Hepatocyte (in vitro differentiated cells): ENCODE measurements around the gene PRKAG2. TPM values are rescaled to one million over a fixed set of nuclear protein-coding genes. Genes with fewer than 3 reads are reported as not detected.
A peak's percentile ranks its signal among the peaks of the same experiment; 100 is the strongest.

Experiments used
- DNase-seq: peaks from one replicate; pipeline ENCODE4 v3.0.0-alpha.2; 2016; ENCODE audit warnings: low spot score
- H2AFZ ChIP-seq: fragments of 200-600 bp; sonication (generic); 2 replicates; pipeline ENCODE4 v1.6.0; 2016; ENCODE audit warnings: antibody characterized with exemption, mild to moderate bottlenecking
- H3K27ac ChIP-seq: fragments of 200-600 bp; sonication (generic); 2 replicates; pipeline ENCODE4 v1.5.1; 2016; ENCODE audit warnings: mild to moderate bottlenecking
- H3K27me3 ChIP-seq: fragments of 200-600 bp; sonication (generic); 2 replicates; pipeline ENCODE4 v1.6.1; 2016
- H3K36me3 ChIP-seq: fragments of 200-600 bp; sonication (generic); replicated peaks from 2 replicates; pipeline ENCODE4 v1.5.1; 2016; ENCODE audit warnings: low read depth; ENCODE audit not compliant: insufficient read depth
- H3K4me1 ChIP-seq: fragments of 200-600 bp; sonication (generic); 2 replicates; pipeline ENCODE4 v1.5.1; 2016; ENCODE audit warnings: mild to moderate bottlenecking, moderate library complexity; ENCODE audit not compliant: insufficient read depth
- H3K4me2 ChIP-seq: fragments of 200-600 bp; sonication (generic); 2 replicates; pipeline ENCODE4 v1.6.0; 2016
- H3K4me3 ChIP-seq: fragments of 200-600 bp; sonication (generic); 2 replicates; pipeline ENCODE4 v1.5.1; 2016; ENCODE audit warnings: mild to moderate bottlenecking
- H3K79me2 ChIP-seq: fragments of 200-600 bp; sonication (generic); 2 replicates; pipeline ENCODE4 v1.6.0; 2017; ENCODE audit warnings: mild to moderate bottlenecking
- H3K9me2 ChIP-seq: fragments of 200-600 bp; sonication (generic); replicated peaks from 2 replicates; pipeline ENCODE4 v1.6.0; 2017; ENCODE audit warnings: mild to moderate bottlenecking; ENCODE audit not compliant: insufficient read depth
- H3K9me3 ChIP-seq: fragments of 200-600 bp; sonication (generic); 2 replicates; pipeline ENCODE4 v1.5.1; 2016; ENCODE audit warnings: low read depth, mild to moderate bottlenecking
- H4K20me1 ChIP-seq: fragments of 200-600 bp; sonication (generic); 2 replicates; pipeline ENCODE4 v1.6.0; 2016; ENCODE audit warnings: mild to moderate bottlenecking; ENCODE audit not compliant: insufficient read depth, poor library complexity, severe bottlenecking
- CTCF ChIP-seq: fragments of 200-600 bp; sonication (generic); IDR thresholded peaks from 2 replicates; pipeline ENCODE4 v1.5.1; 2016; ENCODE audit warnings: antibody characterized with exemption, mild to moderate bottlenecking; ENCODE audit not compliant: poor library complexity
- EZH2 ChIP-seq: fragments of 200-600 bp; sonication (generic); IDR thresholded peaks from 2 replicates; pipeline ENCODE4 v1.6.1; 2016; ENCODE audit warnings: antibody characterized with exemption, mild to moderate bottlenecking, borderline replicate concordance
- EZH2phosphoT487 ChIP-seq: fragments of 200-600 bp; sonication (generic); IDR thresholded peaks from one replicate; pipeline ENCODE4 v1.6.1; 2018; ENCODE audit warnings: antibody characterized with exemption, mild to moderate bottlenecking, low read depth, moderate library complexity; ENCODE audit not compliant: unreplicated experiment, severe bottlenecking
- WGBS: methylation state at CpG from one replicate; pipeline ENCODE4 v1.1.6; 2016; ENCODE audit warnings: low lambda C conversion rate; ENCODE audit errors: missing lambda C conversion rate; 5-methylcytosine and 5-hydroxymethylcytosine counted together
- polyA plus RNA-seq: library from polyadenylated mRNA; unstranded; fragments of >200 nt; fragmentation: Nextera tagmentation; extraction: Ambion mirVana; gene quantifications from 2 replicates; pipeline ENCODE4 v1.2.1, GENCODE V29; 2016
- total RNA-seq: library from RNA; depleted of rRNA; stranded (reverse); fragments of >200 nt; gene quantifications from 2 replicates; pipeline ENCODE4 v1.2.3, GENCODE V29; 2014

PRKAG2 gene
- total and polyA plus RNA-seq, 2 experiments from 2014 or later = 17.8 to 23.4 TPM

- TF ChIP-seq CTCF (peak; percentile 50), EZH2phosphoT487 (no peak)
- H3K4me1 ChIP-seq = peaks cover 6% of the 10 kb centered on the region
- H2AFZ ChIP-seq = no peak overlapping the region
- H3K36me3 ChIP-seq = no peaks in the 10 kb centered on the region
- no peaks in the 10 kb centered on the region for H3K27me3 ChIP-seq
- H4K20me1 ChIP-seq = no peaks in the 10 kb centered on the region
- no peaks in the 10 kb centered on the region for H3K9me2 ChIP-seq
- H3K79me2 ChIP-seq = no peaks in the 10 kb centered on the region
- no peak overlapping the region for H3K4me2 ChIP-seq
- no peak for DNase-seq
- H3K4me3 ChIP-seq = no peak overlapping the region
- H3K9me3 ChIP-seq = no peaks in the 10 kb centered on the region
- no peak overlapping the region for H3K27ac ChIP-seq
These were observed 306.5 kb downstream of the PRKAG2 start for GRCh38 chr7:151570366-151570915.

GRCh38 chr7:151568956-151569940 is 307.7 kb downstream of the PRKAG2 start:
- H3K4me2 ChIP-seq = no peak overlapping the region
- H4K20me1 ChIP-seq = no peaks in the 10 kb centered on the region
- peaks cover 6% of the 10 kb centered on the region for H3K4me1 ChIP-seq
- H3K9me2 ChIP-seq = no peaks in the 10 kb centered on the region
- H2AFZ ChIP-seq = no peak overlapping the region
- no peaks in the 10 kb centered on the region for H3K36me3 ChIP-seq
- H3K79me2 ChIP-seq = no peaks in the 10 kb centered on the region
- no peaks in the 10 kb centered on the region for H3K9me3 ChIP-seq
- no peak overlapping the region for H3K4me3 ChIP-seq
- DNase-seq = no peak
- no peak overlapping the region for H3K27ac ChIP-seq
- no peaks in the 10 kb centered on the region for H3K27me3 ChIP-seq
- 92% methylated on average over 20 of the region's 20 CpGs for WGBS
- TF ChIP-seq EZH2phosphoT487 (no peak), CTCF (no peak), EZH2 (no peak)

- H3K4me3 ChIP-seq = no peak overlapping the region
- H2AFZ ChIP-seq = no peak overlapping the region
- peak; percentile 26 for DNase-seq
- H3K4me1 ChIP-seq = peaks cover 6% of the 10 kb centered on the region
- H3K27me3 ChIP-seq = no peaks in the 10 kb centered on the region
- no peaks in the 10 kb centered on the region for H3K36me3 ChIP-seq
- H3K27ac ChIP-seq = no peak overlapping the region
- peak overlapping the region; percentile 27 for H3K4me2 ChIP-seq
- no peaks in the 10 kb centered on the region for H3K9me3 ChIP-seq
- H3K9me2 ChIP-seq = no peaks in the 10 kb centered on the region
- H4K20me1 ChIP-seq = no peaks in the 10 kb centered on the region
- 43% methylated on average over 8 of the region's 8 CpGs for WGBS
- H3K79me2 ChIP-seq = no peaks in the 10 kb centered on the region
- TF ChIP-seq CTCF (no peak), EZH2 (no peak), EZH2phosphoT487 (no peak)
These were observed 310.0 kb downstream of the PRKAG2 start for GRCh38 chr7:151566897-151567320.
